HG03280 (cell line): Measurements from ENCODE around the gene ZMAT5.

Source experiments
- ATAC-seq: cut with Tn5 transposase; IDR thresholded peaks from one replicate; pipeline ENCODE4 v1.9.1; 2021; ENCODE audit warnings: mild to moderate bottlenecking, moderate library complexity; ENCODE audit not compliant: unreplicated experiment

The ZMAT5 gene

GRCh38 chr22:29787371-29787980, 20.7 kb upstream of the ZMAT5 start:
- no peak for ATAC-seq

DNA sequence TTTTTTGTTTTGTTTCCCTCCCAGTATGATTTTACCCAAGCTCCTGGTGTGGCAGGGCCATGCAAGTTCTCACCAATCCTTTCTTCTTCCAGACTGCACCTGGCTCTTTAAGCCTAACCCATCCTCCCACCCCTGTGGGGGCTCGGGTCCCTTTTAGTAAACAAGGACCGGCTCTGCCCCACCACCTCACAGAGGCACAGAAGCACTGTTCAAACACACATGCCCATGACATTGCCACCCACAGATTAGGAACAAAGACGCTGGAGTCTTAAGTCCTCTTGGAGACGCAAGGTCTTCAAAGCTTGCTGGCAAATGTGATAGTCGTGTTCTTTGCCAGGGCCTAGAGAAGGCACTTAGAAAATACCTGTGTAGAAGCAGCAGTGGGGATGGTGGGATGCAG, 19.2 kb upstream of the ZMAT5 start:
- no peak for ATAC-seq

DNA sequence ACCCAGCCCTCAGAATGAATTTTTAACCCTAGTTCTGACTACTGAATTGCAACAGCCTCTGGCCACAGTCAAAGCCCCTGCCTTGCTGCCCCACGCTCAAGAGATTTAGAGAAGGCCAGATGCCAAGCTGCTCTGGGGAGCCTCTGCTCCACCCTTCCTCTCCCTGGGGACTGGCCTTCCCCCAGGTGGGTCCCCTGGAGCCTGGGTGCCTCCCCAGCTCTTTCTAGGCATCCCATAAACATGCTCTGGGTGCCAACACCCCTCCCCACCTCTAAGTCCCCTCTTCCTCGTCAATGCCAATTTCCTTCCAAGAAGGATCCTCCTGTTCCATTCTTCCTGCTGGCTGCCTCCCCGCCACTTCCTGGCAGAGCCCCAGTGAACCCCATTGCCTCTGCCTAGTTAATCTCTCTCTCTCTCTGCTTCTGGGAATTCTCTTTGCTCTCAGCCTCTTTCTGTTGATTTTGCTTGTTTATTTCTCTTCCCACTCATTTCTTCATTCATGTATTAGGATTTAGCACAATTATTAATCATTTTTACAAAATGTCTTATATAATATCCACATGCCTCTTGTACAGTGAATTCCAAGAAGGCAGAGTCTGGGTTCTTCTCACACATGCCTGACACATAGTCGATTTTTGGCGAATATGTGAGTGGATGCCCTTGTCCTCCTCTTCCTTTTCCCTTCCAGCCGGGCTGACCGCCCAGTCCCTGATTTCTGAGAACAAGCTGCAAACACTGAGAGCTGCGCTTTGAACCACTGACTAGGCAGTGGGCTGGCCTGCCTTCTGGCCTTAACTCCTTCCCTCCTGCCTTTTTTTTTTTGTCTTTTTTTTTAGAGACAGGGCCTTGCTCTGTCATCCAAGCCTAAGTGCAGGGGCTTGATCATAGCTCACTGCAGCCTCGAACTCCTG, 17.9 kb upstream of the ZMAT5 start:
- no peak for ATAC-seq

- no peak for ATAC-seq
Measured at GRCh38 chr22:29782061-29782845, 15.4 kb upstream of the ZMAT5 start.

DNA sequence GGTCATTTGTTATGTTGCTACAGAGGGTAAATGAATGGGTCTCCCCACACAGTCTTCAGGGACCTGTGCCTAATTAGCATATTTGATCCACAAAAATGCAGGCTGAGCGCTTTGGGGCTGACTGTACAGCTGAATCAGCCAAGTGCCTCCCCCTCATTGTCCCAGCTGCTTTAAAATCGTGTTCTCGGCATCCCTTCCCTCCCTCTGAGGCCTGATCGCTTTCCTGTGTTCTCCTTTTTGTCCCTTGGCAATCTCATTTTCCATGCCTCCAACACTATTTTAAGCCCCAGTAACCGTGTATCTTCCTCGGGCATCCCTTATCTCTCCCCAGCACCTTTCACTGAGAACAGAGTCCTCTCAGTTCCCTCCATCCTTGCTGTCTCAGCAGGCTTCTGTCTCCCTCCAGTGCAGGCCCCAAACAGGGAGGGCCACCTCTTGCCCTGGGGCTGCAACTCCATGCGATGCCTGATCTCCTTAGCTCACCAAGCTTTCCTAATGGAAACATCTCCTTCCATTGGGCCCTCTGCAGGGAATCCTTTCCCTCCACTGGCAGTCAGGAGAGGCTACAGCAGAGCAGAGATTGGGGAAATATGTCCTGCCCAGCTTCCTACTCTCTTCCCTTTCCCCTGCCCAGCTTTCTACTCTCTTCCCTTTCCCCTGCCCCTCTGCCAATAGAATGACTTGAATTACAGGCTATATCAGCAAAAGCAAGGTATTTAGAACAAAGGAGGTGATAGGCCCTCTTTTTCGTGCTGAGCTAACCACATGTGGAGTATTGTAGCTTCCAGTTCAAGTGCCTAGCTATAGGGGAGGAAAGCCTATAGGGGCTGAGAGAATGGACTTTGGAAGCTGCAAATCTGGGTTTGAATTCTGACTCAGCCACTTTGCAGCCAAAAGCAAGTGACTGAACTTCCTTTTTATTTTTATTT, 14.2 kb upstream of the ZMAT5 start:
- ATAC-seq, result no peak

GRCh38 chr22:29780220-29780619, 13.4 kb upstream of the ZMAT5 start:
- ATAC-seq, result no peak

DNA sequence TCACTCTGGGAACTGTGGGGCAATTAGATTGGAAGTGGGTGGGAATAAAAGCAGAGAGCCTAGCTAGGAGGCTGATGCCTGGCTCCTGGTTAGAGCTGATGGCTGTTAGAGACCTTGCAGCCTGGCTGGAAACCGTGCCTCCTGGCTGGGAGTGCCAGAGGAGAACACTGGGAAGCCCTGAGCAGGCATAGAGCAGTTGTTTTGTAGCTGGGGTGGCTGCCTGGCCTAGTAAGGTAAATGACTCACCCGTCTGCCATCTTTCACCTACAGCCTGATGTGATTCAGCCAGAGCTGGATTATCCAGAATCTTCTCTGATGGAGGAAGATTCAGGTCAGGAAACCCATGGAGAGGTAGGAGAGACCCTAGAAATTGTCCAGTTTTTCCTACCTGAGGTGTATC, 6.4 kb upstream of the ZMAT5 start:
- no peak for ATAC-seq

- ATAC-seq, result no peak
Measured at GRCh38 chr22:29772170-29772641, 5.4 kb upstream of the ZMAT5 start.

DNA sequence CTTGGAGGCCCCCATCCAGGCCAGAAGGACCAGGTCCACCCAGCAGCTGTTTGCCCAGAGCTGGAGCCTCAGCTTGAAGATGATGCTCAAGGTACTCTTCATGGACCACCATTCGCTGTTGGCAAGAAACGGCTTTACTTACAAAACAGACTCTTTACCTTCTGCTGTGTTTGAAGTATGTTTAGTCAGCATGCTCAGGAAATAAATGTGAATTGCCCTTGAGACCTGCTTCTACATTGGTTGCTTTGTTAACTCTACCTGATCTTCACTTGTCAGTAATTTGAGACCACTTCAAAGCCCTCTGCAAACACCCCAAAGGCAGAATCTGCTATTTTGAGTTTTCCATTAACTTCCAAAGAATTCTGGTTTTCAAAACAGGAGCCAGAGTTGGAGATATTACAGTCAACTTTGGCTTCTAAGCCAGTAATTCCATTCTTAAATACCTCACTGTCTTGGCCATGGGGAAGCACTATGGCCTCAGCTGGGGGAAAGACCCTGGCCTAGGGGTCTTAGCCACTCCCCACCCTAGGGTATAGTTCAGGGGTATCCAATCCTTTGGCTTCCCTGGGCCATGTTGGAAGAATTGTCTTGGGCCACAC, 3.0 kb upstream of the ZMAT5 start:
- no peak for ATAC-seq

DNA sequence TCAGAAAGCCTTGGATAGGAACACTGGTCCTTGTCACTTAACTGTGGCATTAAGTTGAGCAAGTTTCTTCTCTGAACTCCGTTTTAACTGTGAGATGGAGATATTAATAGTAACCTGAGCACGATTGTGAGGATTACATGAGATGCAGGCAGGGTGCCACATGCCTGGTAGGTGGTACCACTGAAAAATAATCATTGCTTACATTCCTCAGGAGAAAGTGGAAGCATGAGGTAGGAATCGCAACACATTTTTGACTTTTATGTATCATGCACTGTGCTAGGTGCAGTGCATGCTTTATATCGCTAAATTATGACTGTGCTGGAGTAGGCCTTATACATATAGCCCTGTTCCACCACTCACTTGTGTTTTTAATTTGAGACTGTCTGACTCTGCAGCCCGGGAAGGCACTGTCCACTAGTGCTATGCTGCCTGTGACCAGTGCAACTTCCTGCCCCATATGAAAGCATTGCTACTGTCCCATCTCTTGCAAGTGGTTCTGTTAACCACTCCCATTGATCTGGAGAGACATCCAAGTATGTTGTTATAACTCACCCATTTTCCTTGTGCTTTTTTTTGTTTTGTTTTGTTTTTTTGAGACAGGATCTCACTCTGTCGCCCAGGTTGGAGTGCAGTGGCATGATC, 1.4 kb upstream of the ZMAT5 start:
- ATAC-seq, result no peak

DNA sequence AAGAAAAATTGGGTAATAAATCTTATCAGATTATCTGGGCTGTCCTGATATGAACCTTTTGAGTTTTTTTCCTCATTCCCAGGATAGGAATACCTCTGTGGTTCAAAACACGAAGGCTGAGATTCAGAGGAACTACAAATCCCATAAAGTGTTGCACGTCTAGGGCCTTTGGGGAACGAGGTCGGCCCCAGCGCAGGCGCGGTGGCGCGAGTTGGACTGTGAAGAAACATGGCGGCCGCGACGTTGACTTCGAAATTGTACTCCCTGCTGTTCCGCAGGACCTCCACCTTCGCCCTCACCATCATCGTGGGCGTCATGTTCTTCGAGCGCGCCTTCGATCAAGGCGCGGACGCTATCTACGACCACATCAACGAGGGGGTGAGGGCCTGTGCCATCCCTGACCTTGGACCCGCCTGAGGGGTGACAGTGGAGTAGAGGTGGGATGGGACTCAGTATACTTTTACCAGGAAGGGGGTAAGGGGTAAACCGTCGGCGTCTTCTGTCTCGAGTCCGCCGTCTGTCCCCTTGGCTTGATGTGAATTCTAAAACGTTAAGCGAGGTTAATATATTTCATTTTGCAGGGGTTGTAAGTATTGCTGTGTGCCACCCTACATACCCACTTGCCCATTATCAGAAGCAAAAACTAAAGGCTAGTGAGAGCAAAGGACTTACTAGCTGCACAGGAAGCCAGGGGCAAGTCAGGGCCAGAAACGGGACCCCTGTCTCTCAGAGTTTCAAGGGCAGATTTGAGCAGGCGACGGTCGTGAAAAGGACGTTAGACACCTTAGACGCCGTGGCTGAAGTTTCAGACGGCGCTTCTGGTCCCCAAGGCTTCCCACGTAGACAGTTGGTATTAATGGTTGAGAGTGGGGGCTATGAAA, 604 bp upstream of the ZMAT5 start, which contains the start of gene UQCR10:
UQCR10 (plus strand) TSS at position 199 of the 881 bp plus-strand sequence; CDS start at position 229, 30 bp downstream.
- peak; percentile 62 for ATAC-seq

DNA sequence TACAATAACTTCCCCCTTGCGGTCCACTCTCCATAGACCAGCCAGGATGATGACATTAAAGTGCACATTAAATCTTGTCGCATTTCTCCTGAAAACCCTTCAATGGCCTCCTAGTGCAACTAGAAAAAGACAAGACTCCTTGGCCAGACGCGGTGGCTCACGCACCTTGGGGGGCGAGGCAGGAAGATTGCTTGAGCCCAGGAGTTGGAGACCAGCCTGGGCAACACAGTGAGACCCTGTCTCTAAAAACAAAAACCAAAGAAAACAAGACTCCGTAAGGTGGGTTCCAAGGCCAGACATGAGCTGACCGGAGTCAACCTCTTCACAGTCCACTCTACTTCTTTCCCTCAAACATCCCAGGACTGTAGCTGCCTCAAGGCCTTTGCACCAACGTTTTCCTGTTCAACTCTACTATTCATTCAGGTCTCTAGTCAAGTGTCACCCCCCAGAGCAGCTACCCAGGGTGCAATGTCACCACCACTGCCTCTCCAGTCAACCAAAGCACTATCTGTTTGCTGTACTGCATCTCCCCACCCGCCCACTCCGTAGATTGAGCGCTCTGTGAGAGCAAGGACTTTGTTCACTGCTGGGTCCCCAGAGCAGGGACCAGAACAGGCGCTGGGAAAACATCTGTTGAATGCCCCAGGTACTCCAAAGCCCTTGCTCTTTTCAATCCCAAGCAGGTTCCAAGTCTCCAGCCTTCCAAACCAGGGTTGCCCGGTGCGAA, 739 bp downstream of the ZMAT5 start:
- peak; percentile 13 for ATAC-seq

GRCh38 chr22:29762263-29762662, 4.5 kb downstream of the ZMAT5 start:
- ATAC-seq, result no peak

GRCh38 chr22:29758959-29759358, 7.8 kb downstream of the ZMAT5 start:
- no peak for ATAC-seq

GRCh38 chr22:29758068-29758622, 8.7 kb downstream of the ZMAT5 start:
- ATAC-seq, result no peak

DNA sequence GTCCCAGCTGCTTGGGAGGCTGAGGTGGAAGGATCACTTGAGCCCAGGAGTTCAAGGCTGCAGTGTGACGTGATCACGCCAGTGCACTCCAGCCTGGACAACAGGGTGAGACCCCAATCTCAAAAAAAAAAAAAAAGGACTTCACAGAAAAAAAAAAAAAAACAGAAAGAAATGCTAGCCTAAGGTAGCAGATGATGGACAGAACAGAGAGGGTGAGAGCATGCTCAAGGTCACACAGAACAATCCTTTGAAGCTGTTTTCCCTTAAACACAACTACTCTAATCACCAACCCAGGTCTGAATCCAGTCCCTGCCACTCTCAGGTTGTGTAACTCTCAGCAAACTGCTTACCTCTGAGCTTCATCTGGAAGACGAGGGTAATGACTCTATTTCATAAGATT, 9.7 kb downstream of the ZMAT5 start:
- no peak for ATAC-seq

DNA sequence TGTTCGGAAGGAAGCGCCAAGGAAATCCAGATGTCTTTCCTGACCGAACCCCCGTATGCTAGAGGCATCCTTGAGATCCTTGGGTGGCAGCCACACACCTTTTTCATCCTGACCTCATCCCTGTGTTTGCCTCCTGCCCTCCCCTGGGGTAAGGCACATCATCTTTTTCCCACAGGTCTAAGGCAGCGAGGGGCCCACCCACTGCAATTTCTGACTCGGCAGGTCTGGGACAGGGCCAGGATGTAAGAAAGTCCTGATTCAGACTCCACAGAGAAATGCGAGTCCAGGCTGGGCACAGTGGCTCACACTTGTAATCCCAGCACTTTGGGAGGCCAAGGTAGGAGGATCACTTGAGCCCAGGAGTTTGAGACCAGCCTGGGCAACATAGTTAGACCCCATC, 10.5 kb downstream of the ZMAT5 start:
- no peak for ATAC-seq
